Renal cortical epithelial cell (primary cell): ENCODE data around the gene CORO1C. TPM values are rescaled to one million over a fixed set of nuclear protein-coding genes. Genes with fewer than 3 reads are reported as not detected.
A peak's percentile ranks its signal among the peaks of the same experiment; 100 is the strongest.

Source experiments
- DNase-seq: peaks from one replicate; pipeline ENCODE4 v3.0.0-alpha.2; 2011; ENCODE audit warnings: low read depth
- total RNA-seq: library from RNA; depleted of rRNA; stranded (reverse); fragments of >200 nt; gene quantifications from 2 replicates; pipeline ENCODE4 v1.2.3, GENCODE V29; 2014

The CORO1C gene
- total RNA-seq, 1 donor from 2014 or later = 235 TPM

GRCh38 chr12:108648371-108648770 is 82.9 kb downstream of the CORO1C start:
- DNase-seq = no peak

GRCh38 chr12:108647585-108648287 is 83.6 kb downstream of the CORO1C start:
- DNase-seq = no peak

GRCh38 chr12:108646600-108647579 is 84.4 kb downstream of the CORO1C start:
- no peak for DNase-seq

- no peak for DNase-seq
These were observed 85.4 kb downstream of the CORO1C start for GRCh38 chr12:108645686-108646599.

GRCh38 chr12:108644811-108645120 is 86.6 kb downstream of the CORO1C start:
- no peak for DNase-seq

GRCh38 chr12:108643941-108644810 is 87.1 kb downstream of the CORO1C start:
- DNase-seq = peak; percentile 90

GRCh38 chr12:108642899-108643654 is 88.2 kb downstream of the CORO1C start:
- DNase-seq = no peak

GRCh38 chr12:108642269-108642870 is 88.9 kb downstream of the CORO1C start:
- DNase-seq = no peak

- no peak for DNase-seq
These were observed 89.7 kb downstream of the CORO1C start for GRCh38 chr12:108641446-108642268.

GRCh38 chr12:108640802-108641445 is 90.4 kb downstream of the CORO1C start:
- DNase-seq = no peak

GRCh38 chr12:108638997-108639822 is 92.1 kb downstream of the CORO1C start:
- no peak for DNase-seq

GRCh38 chr12:108638141-108638827 is 93.0 kb downstream of the CORO1C start:
- DNase-seq = no peak

- no peak for DNase-seq
These were observed 93.9 kb downstream of the CORO1C start for GRCh38 chr12:108637222-108637971.

GRCh38 chr12:108635997-108636808 is 95.1 kb downstream of the CORO1C start:
- no peak for DNase-seq
